Loucy (cell line): ENCODE data around the gene SAPCD2.

ENCODE experiments used
- H2AFZ ChIP-seq: fragments of 200-600 bp; sonication (generic); 2 replicates; pipeline ENCODE4 v1.6.0; 2016; ENCODE audit warnings: antibody characterized with exemption, mild to moderate bottlenecking, low read length, moderate library complexity
- H3F3A ChIP-seq: fragments of 200-600 bp; 2 replicates; pipeline ENCODE4 v1.6.0; 2016; ENCODE audit warnings: antibody characterized with exemption, low read depth, mild to moderate bottlenecking
- H3K27me3 ChIP-seq: fragments of 200-600 bp; sonication (generic); 2 replicates; pipeline ENCODE4 v1.6.1; 2014; ENCODE audit warnings: low read length, mild to moderate bottlenecking; ENCODE audit not compliant: insufficient read depth, poor library complexity, severe bottlenecking
- H3K36me3 ChIP-seq: fragments of 200-600 bp; sonication (generic); 2 replicates; pipeline ENCODE4 v1.6.1; 2016; ENCODE audit warnings: low read length; ENCODE audit not compliant: insufficient read depth
- H3K4me1 ChIP-seq: fragments of 200-600 bp; sonication (generic); 2 replicates; pipeline ENCODE4 v1.5.1; 2014; ENCODE audit warnings: low read length, mild to moderate bottlenecking; ENCODE audit not compliant: insufficient read depth, poor library complexity, severe bottlenecking
- H3K4me2 ChIP-seq: fragments of 200-600 bp; sonication (generic); 2 replicates; pipeline ENCODE4 v1.6.0; 2014; ENCODE audit warnings: antibody characterized with exemption, low read length, low read depth, mild to moderate bottlenecking; ENCODE audit not compliant: poor library complexity, severe bottlenecking
- H3K4me3 ChIP-seq: fragments of 200-600 bp; sonication (generic); 2 replicates; pipeline ENCODE4 v1.5.1; 2014; ENCODE audit warnings: low read length, mild to moderate bottlenecking, mixed read lengths; ENCODE audit not compliant: poor library complexity, severe bottlenecking
- H3K79me2 ChIP-seq: fragments of 200-600 bp; sonication (generic); 2 replicates; pipeline ENCODE4 v1.6.1; 2014; ENCODE audit warnings: low read length; ENCODE audit not compliant: insufficient read depth
- H3K9ac ChIP-seq: fragments of 200-600 bp; sonication (generic); 2 replicates; pipeline ENCODE4 v1.6.0; 2014; ENCODE audit warnings: mild to moderate bottlenecking, low read depth, low read length, moderate library complexity; ENCODE audit not compliant: poor library complexity, severe bottlenecking
- H3K9me2 ChIP-seq: fragments of 200-600 bp; sonication (generic); replicated peaks from 2 replicates; pipeline ENCODE4 v1.6.1; 2016; ENCODE audit warnings: low read depth, low read length, mixed read lengths
- H3K9me3 ChIP-seq: fragments of 200-600 bp; sonication (generic); 2 replicates; pipeline ENCODE4 v1.6.1; 2014; ENCODE audit warnings: mild to moderate bottlenecking, antibody characterized with exemption, low read length, low read depth; ENCODE audit not compliant: insufficient read depth
- H4K20me1 ChIP-seq: fragments of 200-600 bp; sonication (generic); 2 replicates; pipeline ENCODE4 v1.6.0; 2014; ENCODE audit warnings: antibody characterized with exemption, low read length, mild to moderate bottlenecking; ENCODE audit not compliant: insufficient read depth, poor library complexity, severe bottlenecking
- EZH2phosphoT487 ChIP-seq: fragments of 200-600 bp; IDR thresholded peaks from 2 replicates; pipeline ENCODE4 v1.6.1; 2018; ENCODE audit warnings: antibody characterized with exemption, mild to moderate bottlenecking, moderate library complexity, borderline replicate concordance
- TF ChIP-seq, protein P1 (sequence below): fragments of 200-600 bp; sonication (generic); conservative IDR thresholded peaks from 2 replicates; pipeline ENCODE4 v1.5.1; 2014; ENCODE audit warnings: mild to moderate bottlenecking, antibody characterized with exemption, low read length

SAPCD2 gene

DNA sequence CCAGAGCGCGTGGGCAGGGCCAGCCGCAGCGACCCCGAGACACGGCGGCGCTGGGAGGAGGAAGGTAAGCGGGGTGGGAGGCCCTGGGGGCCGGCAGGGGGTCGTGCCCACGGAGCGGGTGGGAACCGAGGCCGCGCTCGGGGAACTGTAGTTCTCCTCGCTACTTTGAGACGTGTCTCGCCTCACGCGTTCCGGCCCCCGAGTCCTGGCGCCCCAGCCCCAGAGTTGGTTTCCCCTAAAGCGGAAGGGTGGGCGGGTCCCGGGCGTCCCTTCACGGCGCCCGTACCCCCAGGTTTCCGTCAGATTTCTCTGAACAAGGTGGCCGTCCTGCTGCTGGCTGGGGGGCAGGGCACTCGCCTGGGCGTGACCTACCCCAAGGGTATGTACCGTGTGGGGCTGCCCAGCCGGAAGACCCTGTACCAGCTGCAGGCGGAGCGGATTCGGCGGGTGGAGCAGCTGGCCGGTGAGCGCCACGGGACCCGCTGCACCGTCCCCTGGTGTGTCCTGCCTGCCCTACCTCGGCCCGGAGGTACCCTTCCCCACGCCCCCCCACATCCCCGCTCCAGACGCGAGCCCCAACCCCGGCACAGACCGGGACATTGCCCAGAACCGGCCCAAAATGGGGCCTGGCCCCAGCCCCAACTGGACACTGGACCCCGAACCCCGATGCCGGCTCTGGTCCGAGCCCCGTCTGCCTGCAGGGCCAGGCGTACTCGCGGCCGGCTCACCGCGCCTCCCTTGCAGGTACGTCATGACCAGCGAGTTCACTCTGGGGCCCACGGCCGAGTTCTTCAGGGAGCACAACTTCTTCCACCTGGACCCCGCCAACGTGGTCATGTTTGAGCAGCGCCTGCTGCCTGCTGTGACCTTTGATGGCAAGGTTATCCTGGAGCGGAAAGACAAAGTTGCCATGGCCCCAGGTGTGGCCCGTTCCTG is 7.7 kb upstream of the SAPCD2 start:
- no peaks in the 10 kb centered on the region for H3F3A ChIP-seq
- no peaks in the 10 kb centered on the region for H3K9me2 ChIP-seq
- no peak for TF ChIP-seq EZH2phosphoT487
- TF ChIP-seq, protein P1, sequence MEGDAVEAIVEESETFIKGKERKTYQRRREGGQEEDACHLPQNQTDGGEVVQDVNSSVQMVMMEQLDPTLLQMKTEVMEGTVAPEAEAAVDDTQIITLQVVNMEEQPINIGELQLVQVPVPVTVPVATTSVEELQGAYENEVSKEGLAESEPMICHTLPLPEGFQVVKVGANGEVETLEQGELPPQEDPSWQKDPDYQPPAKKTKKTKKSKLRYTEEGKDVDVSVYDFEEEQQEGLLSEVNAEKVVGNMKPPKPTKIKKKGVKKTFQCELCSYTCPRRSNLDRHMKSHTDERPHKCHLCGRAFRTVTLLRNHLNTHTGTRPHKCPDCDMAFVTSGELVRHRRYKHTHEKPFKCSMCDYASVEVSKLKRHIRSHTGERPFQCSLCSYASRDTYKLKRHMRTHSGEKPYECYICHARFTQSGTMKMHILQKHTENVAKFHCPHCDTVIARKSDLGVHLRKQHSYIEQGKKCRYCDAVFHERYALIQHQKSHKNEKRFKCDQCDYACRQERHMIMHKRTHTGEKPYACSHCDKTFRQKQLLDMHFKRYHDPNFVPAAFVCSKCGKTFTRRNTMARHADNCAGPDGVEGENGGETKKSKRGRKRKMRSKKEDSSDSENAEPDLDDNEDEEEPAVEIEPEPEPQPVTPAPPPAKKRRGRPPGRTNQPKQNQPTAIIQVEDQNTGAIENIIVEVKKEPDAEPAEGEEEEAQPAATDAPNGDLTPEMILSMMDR: no peak
- no peaks in the 10 kb centered on the region for H3K9me3 ChIP-seq
- H2AFZ ChIP-seq: no peak overlapping the region
- peaks cover 5% of the 10 kb centered on the region; the same call in 1 of the 2 replicates for H3K79me2 ChIP-seq
- no peaks in the 10 kb centered on the region for H3K27me3 ChIP-seq
- H3K36me3 ChIP-seq: no peaks in the 10 kb centered on the region
- H3K4me2 ChIP-seq: peak overlapping the region; percentile 69
- no peaks in the 10 kb centered on the region for H3K4me1 ChIP-seq
- peak overlapping the region; percentile 62 for H3K9ac ChIP-seq
- peak overlapping the region; percentile 73 for H3K4me3 ChIP-seq
- peaks cover 5% of the 10 kb centered on the region for H4K20me1 ChIP-seq

DNA sequence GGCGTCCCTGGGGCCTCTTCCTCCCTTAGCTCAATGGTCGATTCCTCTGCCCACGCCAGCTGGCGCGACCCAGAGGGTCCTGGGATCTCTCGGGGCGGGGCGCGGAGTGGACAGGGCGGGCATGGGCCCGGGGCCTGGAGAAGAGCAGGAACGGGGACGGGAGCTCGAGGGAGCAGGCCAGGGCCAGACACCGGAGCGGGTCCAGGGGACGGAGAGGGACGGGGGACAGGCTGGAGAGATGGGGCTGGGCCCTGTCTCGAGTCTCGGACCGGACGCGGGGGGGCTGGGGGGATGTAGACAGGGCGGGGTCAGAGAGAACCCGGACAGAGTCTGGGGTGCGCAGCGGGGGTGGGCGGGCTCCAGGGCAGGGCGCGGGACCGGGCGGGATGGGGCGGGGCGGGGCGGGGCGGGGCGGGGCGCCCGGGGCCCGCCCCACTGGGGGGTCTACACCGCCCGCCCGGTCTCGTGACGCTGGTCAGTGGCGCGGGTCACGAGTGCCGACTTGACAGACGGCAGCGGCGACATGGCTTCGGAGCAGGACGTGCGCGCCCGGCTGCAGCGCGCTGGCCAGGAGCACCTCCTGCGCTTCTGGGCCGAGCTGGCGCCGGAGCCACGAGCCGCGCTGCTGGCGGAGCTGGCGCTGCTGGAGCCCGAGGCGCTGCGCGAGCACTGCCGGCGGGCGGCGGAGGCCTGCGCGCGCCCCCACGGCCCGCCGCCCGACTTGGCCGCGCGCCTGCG is 6.8 kb upstream of the SAPCD2 start, which contains the start of gene UAP1L1:
UAP1L1 (plus strand) TSS at position 508 of the 738 bp plus-strand sequence; CDS start at position 524, 16 bp downstream.
- Histone ChIP-seq H3F3A (no peaks in the 10 kb centered on the region), H3K4me1 (no peaks in the 10 kb centered on the region), H4K20me1 (peaks cover 5% of the 10 kb centered on the region), H3K4me3 (peak within 1 kb of the TSS; percentile 73), H3K36me3 (no peaks in the 10 kb centered on the region), H3K9ac (peak within 1 kb of the TSS; percentile 62), H3K9me3 (no peaks in the 10 kb centered on the region), H3K4me2 (peak within 1 kb of the TSS; percentile 69), H3K79me2 (peaks cover 5% of the 10 kb centered on the region; the same call in 1 of the 2 replicates), H3K9me2 (no peaks in the 10 kb centered on the region), H3K27me3 (no peaks in the 10 kb centered on the region), H2AFZ (no peak within 1 kb of the TSS)
- TF ChIP-seq, protein P1: no peak
- TF ChIP-seq EZH2phosphoT487: no peak

DNA sequence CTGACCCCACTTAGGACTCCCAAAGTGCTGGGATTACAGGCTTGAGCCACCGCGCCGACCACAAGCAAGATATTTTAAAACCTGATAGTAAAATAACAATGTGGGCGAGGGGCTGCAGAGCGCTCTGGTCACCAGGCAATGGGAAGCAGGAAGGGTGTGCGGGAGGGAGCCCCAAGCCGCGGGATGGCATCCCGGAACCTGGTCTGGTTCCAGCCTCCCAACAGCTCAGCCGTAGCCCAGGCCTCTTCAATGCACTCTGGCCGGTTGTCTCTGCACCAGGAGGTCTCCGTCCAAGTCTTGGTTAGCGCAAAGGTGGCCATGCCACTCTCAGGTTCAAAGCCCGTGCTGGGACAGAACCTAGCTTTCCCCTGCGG is 6.3 kb upstream of the SAPCD2 start:
- Histone ChIP-seq H3K9ac (peak overlapping the region; percentile 7), H2AFZ (no peak overlapping the region)

More for the DNA sequence above, 6.3 kb upstream of the SAPCD2 start:
- TF ChIP-seq, protein P1: no peak
- no peak for TF ChIP-seq EZH2phosphoT487
- Histone ChIP-seq H3K79me2 (peaks cover 6% of the 10 kb centered on the region; the same call in 1 of the 2 replicates), H4K20me1 (peaks cover 5% of the 10 kb centered on the region), H3K4me1 (no peaks in the 10 kb centered on the region), H3K9me2 (no peaks in the 10 kb centered on the region), H3K9me3 (no peaks in the 10 kb centered on the region), H3K4me3 (no peak overlapping the region), H3K36me3 (no peaks in the 10 kb centered on the region), H3K4me2 (peak overlapping the region; percentile 18), H3K27me3 (no peaks in the 10 kb centered on the region), H3F3A (no peaks in the 10 kb centered on the region)
